Measurements from ENCODE around the gene ABHD16A. TPM values are rescaled to one million over a fixed set of nuclear protein-coding genes. Genes with fewer than 3 reads are reported as not detected.

The ABHD16A gene
- total and polyA plus RNA-seq, 2 of the 13 experiments (the other 11 are each of a cell fraction or from before 2014, with no cell fraction given): 43.5 to 45.4 TPM

- TF ChIP-seq, protein P1, sequence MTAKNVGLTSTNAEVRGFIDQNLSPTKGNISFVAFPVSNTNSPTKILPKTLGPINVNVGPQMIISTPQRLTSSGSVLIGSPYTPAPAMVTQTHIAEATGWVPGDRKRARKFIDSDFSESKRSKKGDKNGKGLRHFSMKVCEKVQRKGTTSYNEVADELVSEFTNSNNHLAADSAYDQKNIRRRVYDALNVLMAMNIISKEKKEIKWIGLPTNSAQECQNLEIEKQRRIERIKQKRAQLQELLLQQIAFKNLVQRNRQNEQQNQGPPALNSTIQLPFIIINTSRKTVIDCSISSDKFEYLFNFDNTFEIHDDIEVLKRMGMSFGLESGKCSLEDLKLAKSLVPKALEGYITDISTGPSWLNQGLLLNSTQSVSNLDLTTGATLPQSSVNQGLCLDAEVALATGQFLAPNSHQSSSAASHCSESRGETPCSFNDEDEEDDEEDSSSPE (CRISPR knock-in tag; IDR thresholded peaks at IDR 0.05): no peak
- TF ChIP-seq PLSCR1 (CRISPR knock-in tag; IDR thresholded peaks at IDR 0.05; ENCODE audit: borderline replicate concordance) (no peak), HDAC1 (CRISPR knock-in tag; IDR thresholded peaks at IDR 0.05) (peak; percentile 73; the same call in 1 of the 2 replicates), ZNF350 (CRISPR knock-in tag; IDR thresholded peaks at IDR 0.05; ENCODE audit: borderline replicate concordance, low read depth) (no peak; the same call in 1 of the 2 replicates), ZSCAN9 (CRISPR knock-in tag; IDR thresholded peaks at IDR 0.05; ENCODE audit: borderline replicate concordance) (0 out of 2 replicates have a peak, but pooled peaks have one; percentile 33), ZMYM2 (CRISPR knock-in tag; IDR thresholded peaks at IDR 0.05) (no peak), ZNF552 (CRISPR knock-in tag; IDR thresholded peaks at IDR 0.05; ENCODE audit: borderline replicate concordance) (no peak), RFX3 (CRISPR knock-in tag; IDR thresholded peaks at IDR 0.05) (no peak), KLF12 (CRISPR knock-in tag; IDR thresholded peaks at IDR 0.05; ENCODE audit: borderline replicate concordance) (no peak; the same call in 1 of the 2 replicates), HINFP (CRISPR knock-in tag; IDR thresholded peaks at IDR 0.05; ENCODE audit: low read depth) (0 out of 2 replicates have a peak, but pooled peaks have one; percentile 11), KLF15 (CRISPR knock-in tag; IDR thresholded peaks at IDR 0.05; ENCODE audit: borderline replicate concordance) (no peak), ZBTB40 (IDR thresholded peaks at IDR 0.05) (no peak), ZBTB40 (CRISPR knock-in tag; IDR thresholded peaks at IDR 0.05) (no peak), ZC3H4 (CRISPR knock-in tag; IDR thresholded peaks at IDR 0.05; ENCODE audit: borderline replicate concordance) (peak; percentile 56; the same call in 1 of the 2 replicates), ZNF850 (CRISPR knock-in tag; conservative IDR thresholded peaks at IDR 0.05) (peak; percentile 89; the same call in 1 of the 2 replicates), HHEX (CRISPR knock-in tag; IDR thresholded peaks at IDR 0.05) (no peak), ZNF674 (CRISPR knock-in tag; IDR thresholded peaks at IDR 0.05; ENCODE audit: low read depth) (no peak)
Observed at GRCh38 chr6:31729979-31730630, 27.0 kb upstream of the ABHD16A start (continued).
